Endothelial cell (in vitro differentiated cells): ENCODE data around the gene CEACAM1. TPM values are rescaled to one million over a fixed set of nuclear protein-coding genes. Genes with fewer than 3 reads are reported as not detected.
"Not testable (repeated sequence)": the region's sequence is repeated elsewhere in the genome, so short reads cannot be mapped to it uniquely, and the experiment has no call there.

ENCODE experiments used
- DNase-seq: peaks from one replicate; pipeline ENCODE4 v3.0.0; 2021; ENCODE audit warnings: low spot score
- H3K27ac Mint-ChIP-seq: one replicate; pipeline ENCODE4 v1.8.0; 2021; ENCODE audit warnings: mixed read lengths, inconsistent platforms; ENCODE audit not compliant: unreplicated experiment
- H3K27me3 Mint-ChIP-seq: one replicate; pipeline ENCODE4 v1.8.0; 2021; ENCODE audit warnings: mild to moderate bottlenecking, moderate library complexity, mixed read lengths, inconsistent platforms; ENCODE audit not compliant: unreplicated experiment
- H3K36me3 Mint-ChIP-seq: one replicate; pipeline ENCODE4 v1.8.0; 2021; ENCODE audit warnings: mild to moderate bottlenecking, low read depth, mixed read lengths, inconsistent platforms; ENCODE audit not compliant: unreplicated experiment
- H3K4me1 Mint-ChIP-seq: one replicate; pipeline ENCODE4 v1.8.0; 2021; ENCODE audit warnings: mild to moderate bottlenecking, mixed read lengths, inconsistent platforms; ENCODE audit not compliant: unreplicated experiment
- H3K4me3 Mint-ChIP-seq: one replicate; pipeline ENCODE4 v1.8.0; 2021; ENCODE audit warnings: mild to moderate bottlenecking, mixed read lengths, inconsistent platforms; ENCODE audit not compliant: unreplicated experiment
- H3K9me3 Mint-ChIP-seq: one replicate; pipeline ENCODE4 v1.8.0; 2021; ENCODE audit warnings: mixed read lengths, inconsistent platforms; ENCODE audit not compliant: unreplicated experiment
- total RNA-seq: library from RNA; stranded (reverse); fragmentation: NEBNext Ultra II Directional; extraction: Animal tissue kit (Norgen Biotek cat#: 25700); gene quantifications from one replicate; pipeline ENCODE4 v1.2.1, GENCODE V29; 2021; ENCODE audit not compliant: unreplicated experiment
- TF ChIP-seq, protein P1 (sequence below): fragments of 200-600 bp; sonication (generic); IDR thresholded peaks from one replicate; pipeline ENCODE4 v1.5.0; 2021; ENCODE audit warnings: antibody characterized with exemption; ENCODE audit not compliant: unreplicated experiment

Gene CEACAM1
- total RNA-seq, 1 donor from 2014 or later, result 9.3 TPM

DNA sequence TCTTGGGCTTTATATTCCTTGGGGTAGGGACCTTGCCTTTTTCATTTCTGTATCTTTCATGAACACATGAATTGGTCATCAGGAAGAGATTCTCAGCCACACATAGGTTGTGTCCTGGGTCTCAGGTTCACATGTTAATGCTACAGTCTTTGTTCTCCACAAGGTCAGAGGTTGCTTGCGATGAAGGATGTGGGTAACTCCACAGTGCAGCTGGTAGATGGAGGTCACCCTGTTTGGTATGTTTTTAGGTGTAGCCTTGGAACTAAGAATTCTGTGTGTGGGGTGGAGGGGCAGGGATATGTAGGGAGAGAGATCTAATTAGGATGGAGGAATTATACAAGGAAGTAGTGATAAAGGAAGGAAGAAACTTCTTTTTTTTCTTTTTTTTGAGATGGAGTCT, 23.2 kb downstream of the CEACAM1 start:
- Mint-ChIP-seq H3K4me3 (no peak overlapping the region), H3K27ac (no peak overlapping the region), H3K4me1 (peaks cover 16% of the 10 kb centered on the region), H3K9me3 (no peaks in the 10 kb centered on the region), H3K27me3 (peaks cover 3% of the 10 kb centered on the region), H3K36me3 (peaks cover 8% of the 10 kb centered on the region)
- TF ChIP-seq, protein P1, sequence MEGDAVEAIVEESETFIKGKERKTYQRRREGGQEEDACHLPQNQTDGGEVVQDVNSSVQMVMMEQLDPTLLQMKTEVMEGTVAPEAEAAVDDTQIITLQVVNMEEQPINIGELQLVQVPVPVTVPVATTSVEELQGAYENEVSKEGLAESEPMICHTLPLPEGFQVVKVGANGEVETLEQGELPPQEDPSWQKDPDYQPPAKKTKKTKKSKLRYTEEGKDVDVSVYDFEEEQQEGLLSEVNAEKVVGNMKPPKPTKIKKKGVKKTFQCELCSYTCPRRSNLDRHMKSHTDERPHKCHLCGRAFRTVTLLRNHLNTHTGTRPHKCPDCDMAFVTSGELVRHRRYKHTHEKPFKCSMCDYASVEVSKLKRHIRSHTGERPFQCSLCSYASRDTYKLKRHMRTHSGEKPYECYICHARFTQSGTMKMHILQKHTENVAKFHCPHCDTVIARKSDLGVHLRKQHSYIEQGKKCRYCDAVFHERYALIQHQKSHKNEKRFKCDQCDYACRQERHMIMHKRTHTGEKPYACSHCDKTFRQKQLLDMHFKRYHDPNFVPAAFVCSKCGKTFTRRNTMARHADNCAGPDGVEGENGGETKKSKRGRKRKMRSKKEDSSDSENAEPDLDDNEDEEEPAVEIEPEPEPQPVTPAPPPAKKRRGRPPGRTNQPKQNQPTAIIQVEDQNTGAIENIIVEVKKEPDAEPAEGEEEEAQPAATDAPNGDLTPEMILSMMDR, result no peak
- DNase-seq, result no peak

DNA sequence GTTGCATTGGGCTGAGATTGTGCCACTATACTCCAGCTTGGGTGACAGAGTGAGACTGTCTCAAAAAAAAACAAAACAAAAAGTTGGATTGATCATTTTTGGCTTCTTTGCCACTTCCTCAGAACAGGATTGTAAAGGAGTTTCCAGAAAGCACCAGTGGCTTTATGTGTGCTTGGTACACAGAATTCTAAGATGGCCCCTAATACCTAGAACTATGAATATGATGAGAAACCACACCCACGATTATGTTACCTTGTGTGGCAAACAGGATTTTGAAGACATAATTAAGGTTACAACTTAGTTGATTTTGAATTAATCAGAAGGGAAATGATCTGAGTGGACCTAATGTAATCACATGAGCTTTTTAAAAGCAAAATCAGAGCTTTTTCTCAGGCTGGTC, 26.5 kb downstream of the CEACAM1 start:
- Mint-ChIP-seq H3K27ac (no peak overlapping the region), H3K4me1 (peaks cover 33% of the 10 kb centered on the region), H3K27me3 (peaks cover 3% of the 10 kb centered on the region), H3K4me3 (no peak overlapping the region), H3K36me3 (no peaks in the 10 kb centered on the region), H3K9me3 (no peaks in the 10 kb centered on the region)
- no peak for DNase-seq
- TF ChIP-seq, protein P1, result no peak

DNA sequence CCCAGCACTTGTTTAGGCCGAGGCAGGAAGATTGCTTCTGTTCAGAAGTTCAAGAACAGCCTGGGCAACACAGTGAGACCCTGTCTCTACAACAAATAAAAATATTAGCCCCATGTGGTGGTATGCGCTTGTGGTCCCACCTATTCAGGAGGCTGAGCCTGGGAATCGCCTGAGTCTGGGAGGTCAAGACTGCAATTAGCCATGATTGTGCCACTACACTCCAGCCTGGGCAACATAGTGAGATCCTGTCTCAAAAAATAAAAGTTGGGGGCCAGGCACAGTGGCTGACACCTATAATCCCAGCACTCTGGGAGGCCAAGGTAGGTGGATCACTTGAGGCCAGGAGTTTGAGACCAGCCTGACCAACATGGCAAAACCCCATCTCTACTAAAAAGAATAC, 27.0 kb downstream of the CEACAM1 start:
- DNase-seq, H3K9me3 Mint-ChIP-seq, H3K27me3 Mint-ChIP-seq, H3K4me3 Mint-ChIP-seq, H3K27ac Mint-ChIP-seq, H3K36me3 Mint-ChIP-seq: not testable (repeated sequence)
- peaks cover 28% of the 10 kb centered on the region for H3K4me1 Mint-ChIP-seq

DNA sequence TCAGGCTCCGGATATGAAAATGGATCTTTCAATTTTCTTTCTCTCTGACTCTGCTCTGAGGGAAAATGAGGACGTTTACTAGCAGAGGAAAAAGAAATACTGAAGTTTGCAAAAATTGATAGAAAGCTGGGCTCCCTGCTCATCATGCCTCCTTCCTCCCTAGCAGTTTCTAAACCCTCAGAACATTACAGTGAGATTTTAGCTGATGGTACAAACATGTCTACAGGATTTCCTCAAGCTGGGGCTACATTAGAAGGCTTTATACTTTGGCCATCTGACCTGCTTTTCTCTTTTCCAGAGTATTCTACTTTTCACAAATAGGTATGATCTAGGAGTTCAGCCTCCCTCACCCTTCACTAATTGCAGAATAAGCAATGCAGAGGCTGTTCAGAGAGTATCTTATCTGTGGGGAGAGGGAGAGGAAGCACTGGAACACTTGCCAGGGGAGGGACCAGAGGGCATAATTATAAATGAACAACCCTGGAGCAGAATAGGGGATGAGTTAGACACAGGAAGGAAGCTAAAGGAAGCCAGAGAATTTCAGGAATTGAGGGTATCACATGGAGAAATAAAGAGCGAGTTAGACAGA, 30.0 kb downstream of the CEACAM1 start:
- Mint-ChIP-seq H3K4me1 (peaks cover 17% of the 10 kb centered on the region), H3K27me3 (no peaks in the 10 kb centered on the region), H3K4me3 (no peak overlapping the region), H3K27ac (no peak overlapping the region), H3K9me3 (no peaks in the 10 kb centered on the region), H3K36me3 (peaks cover 3% of the 10 kb centered on the region)
- DNase-seq, result no peak
- TF ChIP-seq, protein P1, result no peak

DNA sequence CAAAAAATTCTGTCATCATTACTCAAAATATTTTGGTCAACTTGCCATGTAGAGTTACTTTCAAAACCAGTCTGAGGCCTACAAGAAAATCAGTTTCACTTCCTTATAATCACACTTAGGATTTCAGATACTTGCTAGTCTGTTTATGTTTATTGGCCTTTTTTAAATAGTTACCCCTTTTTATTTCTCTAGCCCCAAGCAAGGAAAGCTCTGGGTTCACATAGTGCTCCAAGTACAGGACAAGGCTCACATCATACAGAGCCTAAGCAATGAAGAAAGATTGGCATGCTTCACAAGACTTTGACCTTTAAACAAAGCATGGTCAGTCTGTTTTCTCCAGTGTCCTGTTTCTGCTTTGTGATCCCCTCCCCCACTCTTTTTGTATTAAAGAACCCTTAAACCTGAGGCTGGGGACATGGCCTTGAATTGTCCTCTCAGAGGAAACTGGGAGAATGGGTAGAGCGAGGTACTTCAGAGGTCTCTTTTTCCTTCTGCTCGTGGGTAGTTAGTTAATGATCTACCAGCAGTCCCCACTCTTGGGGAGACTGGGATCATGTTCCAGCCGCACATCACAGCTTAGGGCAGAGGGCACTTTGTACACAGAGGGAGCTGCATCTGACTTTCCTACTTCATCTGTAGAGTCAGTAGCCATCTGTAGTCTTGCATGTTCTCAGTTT, 30.7 kb downstream of the CEACAM1 start:
- Mint-ChIP-seq H3K27me3 (no peaks in the 10 kb centered on the region), H3K36me3 (peaks cover 3% of the 10 kb centered on the region), H3K4me1 (peaks cover 17% of the 10 kb centered on the region), H3K4me3 (no peak overlapping the region), H3K9me3 (no peaks in the 10 kb centered on the region), H3K27ac (no peak overlapping the region)
- TF ChIP-seq, protein P1, result no peak
- DNase-seq, result no peak
